Type B pancreatic cell (in vitro differentiated cells): ENCODE measurements around the gene DDX41. TPM values are rescaled to one million over a fixed set of nuclear protein-coding genes. Genes with fewer than 3 reads are reported as not detected.
A peak's percentile ranks its signal among the peaks of the same experiment; 100 is the strongest.

ENCODE experiments used
- DNase-seq: peaks from one replicate; pipeline ENCODE4 v3.0.0; 2021; ENCODE audit warnings: mixed read lengths; ENCODE audit not compliant: unreplicated experiment; ENCODE audit errors: extremely low spot score
- H3K27ac Mint-ChIP-seq: 2 replicates; pipeline ENCODE4 v1.8.0; 2021; ENCODE audit warnings: mild to moderate bottlenecking, mixed read lengths
- H3K27me3 Mint-ChIP-seq: 2 replicates; pipeline ENCODE4 v1.8.0; 2021; ENCODE audit warnings: mixed read lengths
- H3K36me3 Mint-ChIP-seq: 2 replicates; pipeline ENCODE4 v1.8.0; 2021; ENCODE audit warnings: mixed read lengths
- H3K4me1 Mint-ChIP-seq: one replicate; pipeline ENCODE4 v1.8.0; 2021; ENCODE audit warnings: mixed read lengths; ENCODE audit not compliant: unreplicated experiment
- H3K4me3 Mint-ChIP-seq: 2 replicates; pipeline ENCODE4 v1.8.0; 2021; ENCODE audit warnings: mild to moderate bottlenecking, mixed read lengths
- H3K9me3 Mint-ChIP-seq: 2 replicates; pipeline ENCODE4 v1.8.0; 2021; ENCODE audit warnings: mixed read lengths
- CTCF ChIP-seq: fragments of 200-600 bp; sonication (generic); conservative IDR thresholded peaks from 2 replicates; pipeline ENCODE4 v1.5.0; 2021; ENCODE audit warnings: antibody characterized with exemption, mild to moderate bottlenecking
- total RNA-seq: library from RNA; stranded (reverse); gene quantifications from 2 replicates; pipeline ENCODE4 v1.2.1, GENCODE V29; 2021; ENCODE audit warnings: low replicate concordance

Gene DDX41
- total RNA-seq, 1 donor from 2014 or later: 99.7 TPM

- H3K36me3 Mint-ChIP-seq: peaks cover 9% of the 10 kb centered on the region
- no peaks in the 10 kb centered on the region for H3K27me3 Mint-ChIP-seq
- peaks cover 25% of the 10 kb centered on the region for H3K4me1 Mint-ChIP-seq
- no peak overlapping the region for H3K4me3 Mint-ChIP-seq
- H3K27ac Mint-ChIP-seq: no peak overlapping the region
- no peaks in the 10 kb centered on the region for H3K9me3 Mint-ChIP-seq
- TF ChIP-seq CTCF: no peak
- peak; percentile 62 for DNase-seq
Observed at GRCh38 chr5:177482359-177482795, 34.4 kb downstream of the DDX41 start.

- peaks cover 28% of the 10 kb centered on the region for H3K4me1 Mint-ChIP-seq
- no peaks in the 10 kb centered on the region for H3K27me3 Mint-ChIP-seq
- H3K4me3 Mint-ChIP-seq: no peak overlapping the region
- no peak for TF ChIP-seq CTCF
- H3K9me3 Mint-ChIP-seq: no peaks in the 10 kb centered on the region
- H3K27ac Mint-ChIP-seq: peak overlapping the region; percentile 2
- H3K36me3 Mint-ChIP-seq: peaks cover 6% of the 10 kb centered on the region
- no peak for DNase-seq
Observed at GRCh38 chr5:177479774-177480173, 37.0 kb downstream of the DDX41 start.

- no peak for TF ChIP-seq CTCF
- DNase-seq: no peak
- peak overlapping the region; percentile 2 for H3K27ac Mint-ChIP-seq
- peaks cover 25% of the 10 kb centered on the region for H3K4me1 Mint-ChIP-seq
- H3K27me3 Mint-ChIP-seq: no peaks in the 10 kb centered on the region
- no peaks in the 10 kb centered on the region for H3K9me3 Mint-ChIP-seq
- peak overlapping the region; percentile 22 for H3K4me3 Mint-ChIP-seq
- no peaks in the 10 kb centered on the region for H3K36me3 Mint-ChIP-seq
Observed at GRCh38 chr5:177478711-177479646, 37.8 kb downstream of the DDX41 start.

GRCh38 chr5:177477701-177478477 lies 38.9 kb downstream of the DDX41 start:
- no peaks in the 10 kb centered on the region for H3K27me3 Mint-ChIP-seq
- H3K36me3 Mint-ChIP-seq: no peaks in the 10 kb centered on the region
- peak overlapping the region; percentile 26 for H3K27ac Mint-ChIP-seq
- peaks cover 27% of the 10 kb centered on the region for H3K4me1 Mint-ChIP-seq
- DNase-seq: no peak
- no peak for TF ChIP-seq CTCF
- no peaks in the 10 kb centered on the region for H3K9me3 Mint-ChIP-seq
- H3K4me3 Mint-ChIP-seq: no peak overlapping the region

- TF ChIP-seq CTCF: no peak
- no peak overlapping the region for H3K4me3 Mint-ChIP-seq
Observed at GRCh38 chr5:177476531-177477233, 40.1 kb downstream of the DDX41 start.

More at GRCh38 chr5:177476531-177477233, 40.1 kb downstream of the DDX41 start:
- no peaks in the 10 kb centered on the region for H3K9me3 Mint-ChIP-seq
- DNase-seq: no peak
- no peaks in the 10 kb centered on the region for H3K27me3 Mint-ChIP-seq
- H3K36me3 Mint-ChIP-seq: no peaks in the 10 kb centered on the region
- H3K27ac Mint-ChIP-seq: peak overlapping the region; percentile 40
- peaks cover 27% of the 10 kb centered on the region for H3K4me1 Mint-ChIP-seq
